ENCODE measurements around the gene MBD5.

MBD5 gene

DNA sequence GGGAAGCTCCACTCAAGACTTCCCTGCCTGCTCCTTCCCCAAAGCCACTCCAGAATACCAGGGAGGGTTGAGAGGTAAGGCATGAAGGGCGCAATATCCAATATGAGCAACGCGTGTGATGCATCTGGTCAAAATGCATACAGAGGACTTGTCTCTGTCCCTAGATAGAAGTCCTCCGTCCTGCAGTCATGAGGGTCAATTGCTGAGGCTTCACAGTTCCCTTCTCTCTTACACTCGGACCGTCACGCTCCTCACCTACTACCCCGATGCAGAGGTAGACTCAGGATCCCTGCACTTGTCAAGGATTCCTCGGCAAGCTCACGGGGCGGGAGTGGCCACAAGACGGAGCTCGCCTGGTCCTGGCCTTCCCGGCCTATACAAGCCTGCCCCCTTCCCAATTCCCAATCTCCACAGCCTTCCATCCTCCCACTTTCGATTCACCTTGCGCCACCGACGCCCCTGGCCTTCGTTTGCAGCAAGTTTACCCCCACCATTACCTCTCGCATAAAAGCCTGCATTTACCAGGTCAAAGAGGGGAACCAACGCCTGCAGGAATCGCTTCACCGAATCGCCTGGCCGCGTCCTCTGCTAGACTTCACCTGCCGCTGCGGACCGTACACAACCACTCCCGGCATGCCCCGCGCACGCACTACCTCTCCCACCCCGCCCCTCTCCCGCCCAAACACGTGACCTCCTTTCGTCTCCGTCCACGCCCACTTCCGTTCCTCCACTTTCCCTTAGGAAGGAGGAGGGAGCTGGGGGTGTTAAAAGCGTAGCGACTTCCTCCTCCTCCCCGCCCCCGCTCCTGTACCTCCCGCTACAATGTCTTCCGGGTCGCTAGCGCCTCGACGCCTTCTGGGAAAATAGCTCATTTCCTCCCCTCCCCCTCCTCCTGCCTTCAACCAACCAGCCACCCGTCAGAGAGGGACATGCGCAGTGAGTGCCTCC, 506 bp upstream of the MBD5 start, which contains the start of gene ORC4:
Gene ORC4 (minus strand): TSS at position 627 of the 948 bp plus-strand sequence. CDS start 44,779 bp downstream, outside the sequence.
- TF ChIP-seq, protein P1, sequence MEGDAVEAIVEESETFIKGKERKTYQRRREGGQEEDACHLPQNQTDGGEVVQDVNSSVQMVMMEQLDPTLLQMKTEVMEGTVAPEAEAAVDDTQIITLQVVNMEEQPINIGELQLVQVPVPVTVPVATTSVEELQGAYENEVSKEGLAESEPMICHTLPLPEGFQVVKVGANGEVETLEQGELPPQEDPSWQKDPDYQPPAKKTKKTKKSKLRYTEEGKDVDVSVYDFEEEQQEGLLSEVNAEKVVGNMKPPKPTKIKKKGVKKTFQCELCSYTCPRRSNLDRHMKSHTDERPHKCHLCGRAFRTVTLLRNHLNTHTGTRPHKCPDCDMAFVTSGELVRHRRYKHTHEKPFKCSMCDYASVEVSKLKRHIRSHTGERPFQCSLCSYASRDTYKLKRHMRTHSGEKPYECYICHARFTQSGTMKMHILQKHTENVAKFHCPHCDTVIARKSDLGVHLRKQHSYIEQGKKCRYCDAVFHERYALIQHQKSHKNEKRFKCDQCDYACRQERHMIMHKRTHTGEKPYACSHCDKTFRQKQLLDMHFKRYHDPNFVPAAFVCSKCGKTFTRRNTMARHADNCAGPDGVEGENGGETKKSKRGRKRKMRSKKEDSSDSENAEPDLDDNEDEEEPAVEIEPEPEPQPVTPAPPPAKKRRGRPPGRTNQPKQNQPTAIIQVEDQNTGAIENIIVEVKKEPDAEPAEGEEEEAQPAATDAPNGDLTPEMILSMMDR (IDR thresholded peaks at IDR 0.05; ENCODE audit: insufficient read depth, low read length, poor library complexity, severe bottlenecking): peak; percentile 23
- DNase-seq (ENCODE audit: extremely low read depth, insufficient read length): peak; percentile 96
- Histone ChIP-seq H3K36me3 (ENCODE audit: control insufficient read depth, insufficient read depth, low read length) (no peaks in the 10 kb centered on the region), H3K27me3 (replicated peaks; ENCODE audit: control insufficient read depth, insufficient read depth, low read length) (no peaks in the 10 kb centered on the region), H3K4me3 (replicated peaks; ENCODE audit: low read depth, low read length) (peak within 1 kb of the TSS; percentile 83)

DNA sequence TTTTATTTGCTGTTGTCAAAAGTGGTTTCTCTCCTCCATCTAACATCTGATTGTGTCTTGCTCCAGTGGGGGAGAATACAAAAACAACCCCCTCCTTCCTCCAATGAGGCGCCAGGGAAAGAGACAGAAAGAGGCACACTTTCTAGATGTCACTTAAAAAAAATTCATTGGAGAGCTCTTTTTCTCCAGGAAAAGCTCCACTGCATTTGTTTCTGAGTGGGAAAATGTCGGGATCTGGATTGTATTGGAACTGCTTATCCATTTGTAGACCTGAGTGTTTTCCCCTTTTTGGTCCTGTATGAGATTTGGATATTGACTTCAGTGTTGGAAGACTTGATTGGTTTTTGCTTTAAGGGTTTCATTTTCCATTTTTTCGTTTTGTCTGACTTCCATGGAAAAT, 995 bp downstream of the MBD5 start:
- no peak for DNase-seq (ENCODE audit: extremely low read depth, insufficient read length)
- 0 out of 2 replicates have a peak, but pooled peaks cover 1% of the 10 kb centered on the region for H3K36me3 ChIP-seq (ENCODE audit: control insufficient read depth, insufficient read depth, low read length)
- TF ChIP-seq, protein P1 (IDR thresholded peaks at IDR 0.05; ENCODE audit: insufficient read depth, low read length, poor library complexity, severe bottlenecking): no peak
- peak overlapping the region; percentile 83 for H3K4me3 ChIP-seq (replicated peaks; ENCODE audit: low read depth, low read length)
- H3K27me3 ChIP-seq (replicated peaks; ENCODE audit: control insufficient read depth, insufficient read depth, low read length): no peaks in the 10 kb centered on the region

DNA sequence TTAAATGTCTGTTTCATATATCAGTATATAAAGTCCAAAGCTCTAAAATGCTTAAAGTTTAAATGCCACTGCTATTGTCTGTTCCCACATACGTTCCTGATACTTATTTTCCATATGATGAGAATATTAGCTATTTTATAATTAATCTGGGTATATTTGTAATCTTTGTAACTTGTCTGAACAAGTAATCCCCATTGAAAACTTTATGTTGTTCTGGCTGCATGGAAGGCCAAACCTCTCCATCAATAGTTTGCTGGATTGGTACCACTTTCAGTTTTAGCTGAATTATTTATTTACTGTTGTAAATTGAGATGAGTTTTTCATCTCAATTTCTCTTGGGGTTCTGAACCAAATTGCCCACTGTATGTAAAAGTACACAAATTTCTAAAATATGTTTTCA, 1.5 kb downstream of the MBD5 start:
- Histone ChIP-seq H3K36me3 (ENCODE audit: control insufficient read depth, insufficient read depth, low read length) (0 out of 2 replicates have a peak, but pooled peaks cover 1% of the 10 kb centered on the region), H3K27me3 (replicated peaks; ENCODE audit: control insufficient read depth, insufficient read depth, low read length) (no peaks in the 10 kb centered on the region), H3K4me3 (replicated peaks; ENCODE audit: low read depth, low read length) (peak overlapping the region; percentile 83)
- TF ChIP-seq, protein P1 (IDR thresholded peaks at IDR 0.05; ENCODE audit: insufficient read depth, low read length, poor library complexity, severe bottlenecking): no peak
- DNase-seq (ENCODE audit: extremely low read depth, insufficient read length): no peak

DNA sequence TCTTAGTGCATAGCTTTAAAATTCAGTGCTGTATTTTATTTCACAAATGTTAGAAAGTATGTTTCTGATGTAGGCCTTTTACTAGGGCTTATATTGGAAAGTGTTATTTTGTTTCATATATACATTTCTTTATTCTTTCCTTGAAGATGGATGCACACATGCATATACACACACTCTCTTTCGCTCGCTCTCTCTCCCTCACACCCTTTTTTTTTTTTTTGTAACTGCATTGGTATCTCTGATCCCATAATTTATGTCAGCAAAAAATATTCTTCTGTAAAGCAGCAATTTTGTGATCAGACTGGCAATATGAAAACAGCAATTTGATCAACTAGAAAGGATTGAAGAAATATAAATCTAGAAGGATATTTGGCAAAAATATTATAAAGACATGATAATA, 2.0 kb downstream of the MBD5 start:
- peak overlapping the region; percentile 83 for H3K4me3 ChIP-seq (replicated peaks; ENCODE audit: low read depth, low read length)
- 0 out of 2 replicates have a peak, but pooled peaks cover 1% of the 10 kb centered on the region for H3K36me3 ChIP-seq (ENCODE audit: control insufficient read depth, insufficient read depth, low read length)
- no peak for DNase-seq (ENCODE audit: extremely low read depth, insufficient read length)
- TF ChIP-seq, protein P1 (IDR thresholded peaks at IDR 0.05; ENCODE audit: insufficient read depth, low read length, poor library complexity, severe bottlenecking): no peak
- no peaks in the 10 kb centered on the region for H3K27me3 ChIP-seq (replicated peaks; ENCODE audit: control insufficient read depth, insufficient read depth, low read length)

DNA sequence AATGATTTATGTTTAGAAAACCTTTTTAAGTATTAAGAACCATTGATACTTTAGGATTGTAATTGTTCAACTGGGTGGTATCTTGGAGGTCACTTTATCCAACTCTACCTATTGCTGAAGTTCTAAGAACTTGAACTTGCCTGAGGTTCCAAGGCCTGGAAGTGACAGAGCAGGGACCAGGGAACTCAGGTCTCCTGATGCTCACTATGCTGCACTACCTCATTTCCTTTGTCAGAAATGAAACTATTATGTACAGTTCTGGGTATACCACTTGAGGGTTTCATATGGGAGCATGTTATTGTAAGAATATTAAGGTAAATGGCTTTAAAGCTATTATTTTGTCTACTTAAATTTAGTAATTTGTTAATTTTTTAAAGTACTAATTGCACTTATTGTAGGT, 3.0 kb downstream of the MBD5 start:
- 0 out of 2 replicates have a peak, but pooled peaks cover 1% of the 10 kb centered on the region for H3K36me3 ChIP-seq (ENCODE audit: control insufficient read depth, insufficient read depth, low read length)
- peak; percentile 30 for DNase-seq (ENCODE audit: extremely low read depth, insufficient read length)
- TF ChIP-seq, protein P1 (IDR thresholded peaks at IDR 0.05; ENCODE audit: insufficient read depth, low read length, poor library complexity, severe bottlenecking): no peak
- no peak overlapping the region; the same call in 1 of the 2 replicates for H3K4me3 ChIP-seq (replicated peaks; ENCODE audit: low read depth, low read length)
- no peaks in the 10 kb centered on the region for H3K27me3 ChIP-seq (replicated peaks; ENCODE audit: control insufficient read depth, insufficient read depth, low read length)

Measured in GM06990 (cell line).